Forelimb muscle (tissue), 1 donor: Measurements from ENCODE around the gene FBXO36. TPM values are rescaled to one million over a fixed set of nuclear protein-coding genes. Genes with fewer than 3 reads are reported as not detected.

Experiments used
- DNase-seq: peaks from one replicate; pipeline ENCODE4 v3.0.0-alpha.2; 2013; ENCODE audit warnings: low read depth
- polyA plus RNA-seq: library from polyadenylated mRNA; unstranded; fragments of 120-200 nt; gene quantifications from one replicate; pipeline ENCODE4 v1.2.1, GENCODE V29; 2013; ENCODE audit not compliant: insufficient read length

Gene FBXO36
- polyA plus RNA-seq, 1 donor: 2.6 TPM

DNA sequence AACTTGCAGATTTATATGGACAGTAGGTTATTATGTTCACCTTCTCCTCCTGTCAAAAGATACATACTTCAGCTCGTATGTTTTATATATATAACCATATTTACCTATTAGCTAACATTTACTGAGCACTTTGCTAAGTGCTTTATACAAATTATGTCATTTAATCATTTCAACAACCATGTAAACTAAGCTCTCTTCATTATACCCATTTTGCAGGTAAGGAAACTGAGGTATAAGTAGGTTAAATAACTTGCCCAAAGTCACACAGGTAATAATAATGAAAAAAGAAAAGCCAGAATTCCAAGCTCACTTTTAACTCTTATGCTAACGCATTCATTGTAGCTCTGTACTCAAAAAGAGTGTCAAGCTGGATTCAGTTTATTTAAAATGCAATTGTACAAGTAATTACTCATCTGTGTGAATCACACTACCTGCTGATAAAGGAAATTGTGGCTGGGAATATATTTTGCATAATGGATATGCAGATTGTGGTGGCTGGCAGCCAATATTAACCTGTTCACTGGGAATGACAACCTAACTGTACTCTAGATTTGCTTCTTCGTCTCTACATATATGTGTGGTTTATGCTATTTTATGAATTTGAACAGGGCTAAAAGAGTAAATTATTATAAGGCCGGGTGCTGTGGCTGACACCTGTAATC lies 125.8 kb downstream of the FBXO36 start:
- DNase-seq: no peak

DNA sequence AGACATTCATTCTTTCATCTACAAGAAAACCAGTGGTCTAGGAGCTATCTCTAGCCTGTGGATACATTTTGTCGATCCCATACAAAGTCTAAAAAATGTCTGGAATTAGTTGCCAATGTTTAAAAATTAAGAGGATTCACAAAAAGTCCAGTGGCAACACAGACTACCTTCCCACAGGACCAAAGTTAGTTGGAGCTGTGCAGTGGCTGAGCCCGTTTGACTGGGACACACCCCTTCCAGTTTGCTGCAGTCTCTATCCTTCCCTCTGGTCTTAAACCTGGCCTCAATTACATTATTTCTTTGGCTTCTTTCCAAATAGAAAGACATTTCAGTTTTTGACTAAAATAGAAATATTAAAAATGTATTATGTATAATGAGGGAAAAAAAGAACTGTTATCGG lies 127.8 kb downstream of the FBXO36 start:
- DNase-seq: no peak

DNA sequence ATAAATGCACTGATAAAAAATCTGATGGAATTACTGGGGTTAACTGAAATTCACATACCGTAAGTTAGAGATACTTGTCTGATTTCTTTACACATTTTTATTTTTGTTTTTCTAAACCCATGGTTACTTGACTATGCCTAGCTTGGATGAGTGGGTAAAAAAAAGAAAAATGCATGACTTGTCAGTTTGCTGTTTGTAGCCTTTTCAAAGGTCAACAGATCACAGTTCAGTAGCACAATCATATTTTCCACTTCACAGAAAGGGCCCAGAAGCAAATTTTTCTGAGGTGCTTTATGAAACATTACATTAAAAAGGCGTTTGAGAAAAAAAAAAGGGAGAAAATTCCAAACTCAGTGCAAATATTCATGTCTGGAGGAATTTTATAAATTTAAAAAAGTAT lies 130.0 kb downstream of the FBXO36 start:
- no peak for DNase-seq

DNA sequence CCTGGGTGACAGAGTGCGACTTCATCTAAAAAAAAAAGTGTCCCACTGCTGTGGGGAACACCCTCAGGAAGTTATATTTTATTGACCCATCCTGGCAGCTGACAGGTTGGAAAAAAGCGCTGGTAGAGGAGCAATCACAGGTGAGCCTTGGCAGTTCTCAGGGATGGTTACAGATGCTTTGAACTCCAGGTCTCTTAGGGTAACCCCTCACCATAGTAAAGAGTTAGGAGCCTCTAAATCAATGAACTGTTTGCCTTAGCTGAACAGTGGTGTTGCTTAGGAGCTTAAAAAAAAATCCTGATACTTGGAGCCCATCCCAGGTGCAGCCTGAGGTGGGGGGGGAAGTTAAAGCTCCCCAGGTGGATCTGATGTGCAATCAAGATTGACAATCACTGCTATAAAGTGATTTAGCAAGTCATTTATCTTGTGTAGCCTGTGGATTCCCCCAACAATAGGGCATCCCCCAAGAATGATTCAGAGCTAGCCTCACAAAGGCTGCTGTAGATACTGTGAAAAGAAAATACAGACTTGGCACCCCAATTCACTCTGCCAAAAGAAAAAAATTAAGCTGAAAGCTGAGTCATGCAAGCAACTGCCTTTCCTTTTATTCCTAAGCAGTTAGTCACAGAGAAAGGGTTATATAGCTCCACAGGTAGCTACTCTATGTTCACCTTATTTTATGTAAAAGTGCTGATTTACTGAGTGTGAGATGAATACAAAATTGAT lies 131.6 kb downstream of the FBXO36 start:
- DNase-seq: no peak

DNA sequence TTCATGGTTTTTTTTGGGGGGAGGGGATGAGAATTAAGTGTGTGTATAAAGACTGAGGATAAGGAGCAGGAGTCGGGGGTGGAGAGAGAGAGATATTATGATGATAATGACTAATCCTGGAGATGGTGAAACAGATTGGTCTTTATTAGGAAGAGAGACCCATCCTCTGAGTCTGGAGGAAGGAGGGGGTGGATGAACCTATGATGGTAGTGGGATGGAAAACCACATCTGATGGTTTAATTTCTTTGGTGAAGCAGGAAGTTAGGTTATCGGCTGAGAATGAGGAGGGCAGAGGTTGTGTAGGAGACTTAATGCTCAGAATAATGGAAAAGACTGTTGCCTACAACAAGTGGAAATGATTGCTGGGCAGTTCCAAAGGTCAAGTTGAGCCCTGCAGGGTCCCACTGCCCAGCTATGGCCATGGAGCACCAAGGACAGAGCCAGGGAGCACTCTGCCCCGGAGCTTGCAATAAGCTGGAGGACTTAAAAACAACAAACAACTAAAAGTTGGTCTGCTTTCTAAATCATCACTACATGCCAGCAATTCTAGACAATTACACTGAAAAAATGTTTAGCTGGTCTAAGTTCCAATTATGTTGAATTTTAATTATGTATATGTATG lies 138.5 kb downstream of the FBXO36 start:
- no peak for DNase-seq

Other genes starting within 250 kb of the FBXO36 start
- gene DNER, start 207.9 kb upstream of the FBXO36 start, polyA plus RNA-seq: 2.2 TPM
- gene TRIP12, start 494 bp upstream of the FBXO36 start, polyA plus RNA-seq: 172 TPM
- gene SLC16A14, start 146.4 kb downstream of the FBXO36 start, polyA plus RNA-seq: 2.0 TPM